H9 (cell line): ENCODE measurements around the gene GRIP1. TPM values are rescaled to one million over a fixed set of nuclear protein-coding genes. Genes with fewer than 3 reads are reported as not detected.

Experiments used
- DNase-seq: peaks from one replicate; pipeline ENCODE4 v3.0.0-alpha.2; 2017
- H2AFZ ChIP-seq: one replicate; pipeline ENCODE4 v1.6.1; 2013; ENCODE audit warnings: mild to moderate bottlenecking, low read length, control low read depth, moderate library complexity
- H2AK5ac ChIP-seq: 2 replicates; pipeline ENCODE4 v1.6.1; 2013; ENCODE audit warnings: low read length, control low read depth, mixed read lengths; ENCODE audit not compliant: insufficient read length
- H2BK120ac ChIP-seq: one replicate; pipeline ENCODE4 v1.6.1; 2013; ENCODE audit warnings: low read depth, mild to moderate bottlenecking, low read length, control low read depth, inconsistent platforms; ENCODE audit not compliant: poor library complexity, severe bottlenecking
- H2BK12ac ChIP-seq: 2 replicates; pipeline ENCODE4 v1.6.1; 2013; ENCODE audit warnings: low read length, control low read depth, mixed read lengths, low read depth; ENCODE audit not compliant: insufficient read length
- H2BK15ac ChIP-seq: 2 replicates; pipeline ENCODE4 v1.6.1; 2013; ENCODE audit warnings: low read depth, low read length, control low read depth
- H2BK20ac ChIP-seq: one replicate; pipeline ENCODE4 v1.6.1; 2013; ENCODE audit warnings: low read depth, mild to moderate bottlenecking, low read length, control low read depth, inconsistent platforms; ENCODE audit not compliant: poor library complexity, severe bottlenecking
- H2BK5ac ChIP-seq: 2 replicates; pipeline ENCODE4 v1.6.1; 2013; ENCODE audit warnings: low read length, control low read depth, mixed read lengths; ENCODE audit not compliant: insufficient read length
- H3K14ac ChIP-seq: 2 replicates; pipeline ENCODE4 v1.6.1; 2013; ENCODE audit warnings: low read length, control low read depth; ENCODE audit not compliant: insufficient read depth
- H3K18ac ChIP-seq: 2 replicates; pipeline ENCODE4 v1.6.1; 2013; ENCODE audit warnings: low read depth, mild to moderate bottlenecking, mixed read lengths, low read length, control low read depth; ENCODE audit not compliant: insufficient read length
- H3K23ac ChIP-seq: 2 replicates; pipeline ENCODE4 v1.6.1; 2013; ENCODE audit warnings: low read length, control low read depth, mixed read lengths, low read depth; ENCODE audit not compliant: insufficient read length
- H3K23me2 ChIP-seq: 2 replicates; pipeline ENCODE4 v1.6.1; 2013; ENCODE audit warnings: low read depth, mild to moderate bottlenecking, mixed read lengths, low read length, control low read depth; ENCODE audit not compliant: insufficient read length, poor library complexity, severe bottlenecking
- H3K27ac ChIP-seq: 2 replicates; pipeline ENCODE4 v1.5.1; 2013; ENCODE audit warnings: low read length, control low read depth, mixed read lengths, low read depth; ENCODE audit not compliant: insufficient read length
- H3K27me3 ChIP-seq: 2 replicates; pipeline ENCODE4 v1.6.1; 2013; ENCODE audit warnings: low read length, control low read depth, inconsistent platforms; ENCODE audit not compliant: insufficient read depth
- H3K4ac ChIP-seq: 2 replicates; pipeline ENCODE4 v1.6.1; 2013; ENCODE audit warnings: low read depth, mild to moderate bottlenecking, control low read depth, inconsistent platforms, low read length, moderate library complexity
- H3K4me1 ChIP-seq: 2 replicates; pipeline ENCODE4 v1.6.1; 2013; ENCODE audit warnings: low read length, control low read depth, inconsistent platforms; ENCODE audit not compliant: insufficient read depth
- H3K4me2 ChIP-seq: 2 replicates; pipeline ENCODE4 v1.6.1; 2013; ENCODE audit warnings: low read length, control low read depth, mixed read lengths; ENCODE audit not compliant: insufficient read length, insufficient read depth
- H3K56ac ChIP-seq: 2 replicates; pipeline ENCODE4 v1.6.1; 2013; ENCODE audit warnings: low read depth, mild to moderate bottlenecking, mixed read lengths, low read length, control low read depth; ENCODE audit not compliant: insufficient read length
- H3K79me1 ChIP-seq: 2 replicates; pipeline ENCODE4 v1.6.1; 2013; ENCODE audit warnings: low read depth, mild to moderate bottlenecking, moderate library complexity, low read length, control low read depth, inconsistent platforms; ENCODE audit not compliant: insufficient read depth, poor library complexity, severe bottlenecking
- H3K79me2 ChIP-seq: 2 replicates; pipeline ENCODE4 v1.6.1; 2013; ENCODE audit warnings: low read length, control low read depth, inconsistent platforms; ENCODE audit not compliant: insufficient read depth
- H3K9ac ChIP-seq: 2 replicates; pipeline ENCODE4 v1.6.1; 2013; ENCODE audit warnings: low read length, control low read depth, mixed read lengths; ENCODE audit not compliant: insufficient read length; ENCODE audit errors: extremely low read depth
- H3K9me3 ChIP-seq: one replicate; pipeline ENCODE4 v1.6.1; 2013; ENCODE audit warnings: low read depth, low read length, inconsistent platforms; ENCODE audit not compliant: control insufficient read depth
- H3T11ph ChIP-seq: one replicate; pipeline ENCODE4 v1.6.1; 2013; ENCODE audit warnings: mild to moderate bottlenecking, low read length, control low read depth, inconsistent platforms
- H4K20me1 ChIP-seq: one replicate; pipeline ENCODE4 v1.6.1; 2013; ENCODE audit not compliant: control insufficient read depth, insufficient read length, insufficient read depth
- H4K5ac ChIP-seq: 2 replicates; pipeline ENCODE4 v1.6.1; 2013; ENCODE audit warnings: low read depth, mild to moderate bottlenecking, mixed read lengths, low read length, control low read depth; ENCODE audit not compliant: insufficient read length
- H4K8ac ChIP-seq: replicated peaks from 2 replicates; pipeline ENCODE4 v1.6.1; 2013; ENCODE audit warnings: low read length, control low read depth, mixed read lengths, low read depth; ENCODE audit not compliant: insufficient read length
- H4K91ac ChIP-seq: 2 replicates; pipeline ENCODE4 v1.6.1; 2013; ENCODE audit warnings: low read depth, mild to moderate bottlenecking, moderate library complexity, mixed read lengths, low read length, control low read depth; ENCODE audit not compliant: insufficient read length
- H3K27ac Mint-ChIP-seq, 3 experiments: 2 replicates in 2 of 3; 3 replicates in 1 of 3; pipeline ENCODE4 v1.8.0; 2020 to 2021; ENCODE audit warnings: mixed read lengths in 3 of 3, mild to moderate bottlenecking in 1 of 3, moderate library complexity in 1 of 3
- H3K27me3 Mint-ChIP-seq: 2 replicates; pipeline ENCODE4 v1.8.0; 2021; ENCODE audit warnings: low read depth, mild to moderate bottlenecking, moderate library complexity, mixed read lengths
- H3K36me3 Mint-ChIP-seq, 3 experiments: 2 replicates in 2 of 3; 3 replicates in 1 of 3; pipeline ENCODE4 v1.8.0; 2020 to 2021; ENCODE audit warnings: low read depth in 3 of 3, mixed read lengths in 3 of 3; ENCODE audit not compliant: insufficient read depth in 1 of 3
- H3K4me1 Mint-ChIP-seq, 2 experiments: 2 replicates each; pipeline ENCODE4 v1.8.0; 2020; ENCODE audit warnings: mixed read lengths in 2 of 2
- H3K4me3 Mint-ChIP-seq, 2 experiments: 2 replicates in 1 of 2; 3 replicates in 1 of 2; pipeline ENCODE4 v1.8.0; 2020 to 2021; ENCODE audit warnings: mild to moderate bottlenecking in 2 of 2, mixed read lengths in 2 of 2, moderate library complexity in 1 of 2
- H3K9me3 Mint-ChIP-seq, 2 experiments: 2 replicates in 1 of 2; 3 replicates in 1 of 2; pipeline ENCODE4 v1.8.0; 2020; ENCODE audit warnings: mild to moderate bottlenecking in 2 of 2, mixed read lengths in 2 of 2, moderate library complexity in 1 of 2
- CTCF ChIP-seq: fragments of 200-600 bp; sonication (generic); conservative IDR thresholded peaks from 3 replicates; pipeline ENCODE4 v1.8.0; 2021; ENCODE audit warnings: antibody characterized with exemption, mild to moderate bottlenecking
- WGBS: extraction: QIAGEN DNeasy Blood & Tissue Kit; methylation state at CpG from one replicate; pipeline ENCODE4 v1.1.7; 2013; ENCODE audit warnings: missing lambda C conversion rate, low lambda C conversion rate, mixed read lengths; ENCODE audit not compliant: insufficient read length; ENCODE audit errors: extremely low coverage; 5-methylcytosine and 5-hydroxymethylcytosine counted together
- total RNA-seq: library from RNA; stranded (reverse); gene quantifications from 2 replicates; pipeline ENCODE4 v1.2.1, GENCODE V29; 2021

Gene GRIP1
- total RNA-seq, 1 experiment from 2014 or later = 19.5 TPM

- H3K4me2 ChIP-seq = no peak overlapping the region
- H2BK5ac ChIP-seq = no peak overlapping the region
- peaks cover 18 to 26% of the 10 kb centered on the region in 2 experiments for H3K9me3 Mint-ChIP-seq
- H3K4me1 ChIP-seq = no peaks in the 10 kb centered on the region
- H3K4ac ChIP-seq = no peak overlapping the region
- H3K9me3 ChIP-seq = peaks cover 13% of the 10 kb centered on the region
- no peak overlapping the region for H3K4me3 Mint-ChIP-seq
- no CpG with 5 or more reads among the region's 2 CpGs for WGBS
- no peaks in the 10 kb centered on the region for H3K27me3 ChIP-seq
- no peak for DNase-seq
- no peaks in the 10 kb centered on the region for H3K79me2 ChIP-seq
- H2BK120ac ChIP-seq = no peak overlapping the region
- H4K8ac ChIP-seq = no peak overlapping the region
- H3K9ac ChIP-seq = no peak overlapping the region
- no peak overlapping the region for H3K27ac ChIP-seq
- peaks cover 40 to 58% (median 50%) of the 10 kb centered on the region in 3 experiments for H3K36me3 Mint-ChIP-seq
- peaks cover 3% of the 10 kb centered on the region for H3K23me2 ChIP-seq
- H4K91ac ChIP-seq = no peak overlapping the region
- no peak overlapping the region for H3K27ac Mint-ChIP-seq
- no peak overlapping the region for H2BK20ac ChIP-seq
- no peaks in the 10 kb centered on the region for H3K4me1 Mint-ChIP-seq
- H3K18ac ChIP-seq = no peak overlapping the region
- H4K5ac ChIP-seq = no peak overlapping the region
- H3K27me3 Mint-ChIP-seq = no peaks in the 10 kb centered on the region
- no peak overlapping the region for H3K23ac ChIP-seq
- no peak overlapping the region for H3T11ph ChIP-seq
- H2BK12ac ChIP-seq = no peak overlapping the region
- H3K56ac ChIP-seq = no peak overlapping the region
- H4K20me1 ChIP-seq = no peaks in the 10 kb centered on the region
- H2AFZ ChIP-seq = no peak overlapping the region
- H3K79me1 ChIP-seq = no peaks in the 10 kb centered on the region
- no peak for TF ChIP-seq CTCF
- H2AK5ac ChIP-seq = no peak overlapping the region
- H2BK15ac ChIP-seq = no peak overlapping the region
- no peak overlapping the region for H3K14ac ChIP-seq
Measured at GRCh38 chr12:66340131-66340530, 338.7 kb downstream of the GRIP1 start.
